ENCODE data around the gene GABRA4. TPM values are rescaled to one million over a fixed set of nuclear protein-coding genes. Genes with fewer than 3 reads are reported as not detected.

Gene GABRA4
- total and polyA plus RNA-seq, 2 experiments from 2014 or later, result 1.5 to 1.9 TPM

GRCh38 chr4:46952451-46952850, 40.9 kb downstream of the GABRA4 start:
- Histone ChIP-seq H3K36me3 (ENCODE audit: insufficient read depth) (no peaks in the 10 kb centered on the region), H2AFZ (no peak overlapping the region), H3K4me2 (no peak overlapping the region), H3K4me3 (no peak overlapping the region), H3K27me3 (ENCODE audit: insufficient read depth) (no peaks in the 10 kb centered on the region), H4K20me1 (replicated peaks; ENCODE audit: insufficient read depth) (no peaks in the 10 kb centered on the region), H3K9me2 (ENCODE audit: insufficient read depth) (no peaks in the 10 kb centered on the region), H3K4me1 (ENCODE audit: insufficient read depth) (no peaks in the 10 kb centered on the region), H3F3A (replicated peaks; ENCODE audit: low read depth) (no peaks in the 10 kb centered on the region), H3K79me2 (replicated peaks; ENCODE audit: insufficient read depth) (no peaks in the 10 kb centered on the region), H3K27ac (ENCODE audit: low read depth) (no peak overlapping the region)
- Mint-ChIP-seq H3K27me3 (ENCODE audit: insufficient read depth, low read depth, poor library complexity) (peaks cover 3% of the 10 kb centered on the region), H3K36me3 (ENCODE audit: low read depth) (no peaks in the 10 kb centered on the region), H3K27ac (no peak overlapping the region), H3K4me3 (no peak overlapping the region), H3K9me3 (no peaks in the 10 kb centered on the region), H3K4me1 (no peaks in the 10 kb centered on the region)
- no peak for DNase-seq (ENCODE audit: low spot score)
- TF ChIP-seq REST (IDR thresholded peaks at IDR 0.05; ENCODE audit: unreplicated experiment) (no peak), CREB1 (CRISPR knock-in tag; IDR thresholded peaks at IDR 0.05; ENCODE audit: low read depth) (no peak), ZNF462 (CRISPR knock-in tag; IDR thresholded peaks at IDR 0.05) (no peak), CTCF (conservative IDR thresholded peaks at IDR 0.05; ENCODE audit: low read depth in 2 of 2) (no peak), EZH2 (IDR thresholded peaks at IDR 0.05; ENCODE audit: low read depth, unreplicated experiment) (no peak), EZH2phosphoT487 (IDR thresholded peaks at IDR 0.05; ENCODE audit: unreplicated experiment) (no peak), ETS1 (IDR thresholded peaks at IDR 0.05) (no peak), NANOG (IDR thresholded peaks at IDR 0.05; ENCODE audit: borderline replicate concordance) (no peak)
- ATAC-seq, result no peak
